CD4-positive, alpha-beta T cell (primary cell): ENCODE results near the gene AMY1C. TPM values are rescaled to one million over a fixed set of nuclear protein-coding genes. Genes with fewer than 3 reads are reported as not detected.
"Not testable (repeated sequence)": the region's sequence is repeated elsewhere in the genome, so short reads cannot be mapped to it uniquely, and the experiment has no call there.

ENCODE experiments used
- ATAC-seq: fragments of 200-7000 bp; cut with Tn5 transposase; one replicate; pipeline ENCODE4 v1.10.0; 2022; ENCODE audit warnings: mild to moderate bottlenecking; ENCODE audit not compliant: poor library complexity
- CTCF ChIA-PET: fragments of 350-600 bp; sonication (Branson Sonifier 250); formaldehyde crosslinking; loops from one replicate; lab custom pipeline; 2021; ENCODE audit warnings: antibody characterized with exemption, inconsistent platforms; lab: Charles Lee
- POLR2A ChIA-PET: fragments of 350-600 bp; sonication (Branson Sonifier 250); formaldehyde crosslinking; loops from one replicate; lab custom pipeline; 2021; ENCODE audit warnings: antibody characterized with exemption, inconsistent platforms; lab: Charles Lee
- DNase-seq, 14 experiments: peaks; one replicate each; pipeline ENCODE4 v3.0.0-alpha.2; 2013 to 2020; ENCODE audit warnings: mixed read lengths in 2 of 14
- H3K27ac ChIP-seq, 2 donors: one replicate each; pipeline versions ENCODE4 v1.5.1 to v1.7.0; 2013; ENCODE audit warnings: low read length in 2 of 2, low read depth in 1 of 2, mild to moderate bottlenecking in 1 of 2
- H3K27me3 ChIP-seq, 2 experiments: 1 replicate in 1 of 2; 2 replicates in 1 of 2; pipeline versions ENCODE4 v1.6.1 to v1.7.0; 2013; ENCODE audit warnings: low read length in 2 of 2, control low read depth in 1 of 2, mild to moderate bottlenecking in 1 of 2, moderate library complexity in 1 of 2; ENCODE audit not compliant: insufficient read depth in 2 of 2, control insufficient read depth in 1 of 2
- H3K36me3 ChIP-seq: one replicate; pipeline ENCODE4 v1.6.1; 2013; ENCODE audit warnings: low read length, control low read depth; ENCODE audit not compliant: insufficient read depth
- H3K4me1 ChIP-seq: one replicate; pipeline ENCODE4 v1.6.1; 2013; ENCODE audit warnings: low read length, control low read depth; ENCODE audit not compliant: insufficient read depth
- H3K4me3 ChIP-seq: one replicate; pipeline ENCODE4 v1.5.1; 2013; ENCODE audit warnings: mild to moderate bottlenecking, low read length, moderate library complexity
- H3K9me3 ChIP-seq, 2 experiments: 1 replicate in 1 of 2; 2 replicates in 1 of 2; pipeline versions ENCODE4 v1.6.1 to v1.7.0; 2013; ENCODE audit warnings: low read length in 2 of 2, mild to moderate bottlenecking in 2 of 2, control low read depth in 1 of 2, moderate library complexity in 1 of 2; ENCODE audit not compliant: control insufficient read depth in 1 of 2, insufficient read depth in 1 of 2
- H3K27ac Mint-ChIP-seq: one replicate; pipeline ENCODE4 v1.8.0; 2020; ENCODE audit warnings: mixed read lengths
- H3K27me3 Mint-ChIP-seq: one replicate; pipeline ENCODE4 v1.8.0; 2021; ENCODE audit warnings: mixed read lengths
- H3K36me3 Mint-ChIP-seq: one replicate; pipeline ENCODE4 v1.8.0; 2021; ENCODE audit warnings: low read depth, mixed read lengths
- H3K4me1 Mint-ChIP-seq: one replicate; pipeline ENCODE4 v1.8.0; 2021; ENCODE audit warnings: low read depth, mixed read lengths
- H3K4me3 Mint-ChIP-seq: one replicate; pipeline ENCODE4 v1.8.0; 2020; ENCODE audit warnings: mild to moderate bottlenecking, mixed read lengths
- H3K9me3 Mint-ChIP-seq: one replicate; pipeline ENCODE4 v1.8.0; 2020; ENCODE audit warnings: mixed read lengths
- intact Hi-C, 2 experiments: fragments of 100-400 bp; cut with DNase I in 1 of 2; cut with micrococcal nuclease in 1 of 2; formaldehyde crosslinking; loops; one replicate each; pipeline versions ENCODE4 v1.15.1 to v1.9.0; 2023 to 2025; cut with DNase I, micrococcal nuclease
- total RNA-seq, 174 experiments: library from RNA in 2 of 174; stranded (reverse) in 2 of 174; gene quantifications; one replicate each; pipeline ENCODE4 v1.2.3 and lab custom pipeline; 2021 to 2026

The AMY1C gene
- total RNA-seq, 2 experiments from 2014 or later, result not detected

DNA sequence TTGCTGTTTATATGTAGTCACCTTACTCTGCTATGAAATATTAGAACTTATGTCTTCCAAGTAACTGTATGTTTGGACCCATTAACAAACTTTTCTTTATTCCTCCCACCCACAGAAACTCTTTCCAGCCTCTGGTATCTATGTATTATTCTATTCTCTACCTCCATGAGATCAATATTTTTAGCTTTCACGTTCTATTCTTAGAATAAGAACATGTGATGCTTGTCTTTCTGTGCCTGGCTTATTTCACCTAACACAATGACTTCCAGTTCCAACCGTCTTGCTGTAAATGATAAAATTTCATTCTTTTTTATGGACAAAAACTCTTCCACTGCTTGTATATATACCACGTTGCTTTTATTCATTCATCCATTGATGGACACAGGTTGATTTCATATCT is 14.4 kb upstream of the AMY1C start:
- ATAC-seq, H3K4me3 Mint-ChIP-seq, H3K36me3 ChIP-seq, H3K27ac ChIP-seq, H3K9me3 ChIP-seq, H3K4me3 ChIP-seq, H3K27me3 ChIP-seq, H3K27me3 Mint-ChIP-seq, H3K36me3 Mint-ChIP-seq, H3K27ac Mint-ChIP-seq, H3K4me1 ChIP-seq, DNase-seq, CTCF ChIA-PET, POLR2A ChIA-PET, intact Hi-C loops, H3K4me1 Mint-ChIP-seq, H3K9me3 Mint-ChIP-seq: not testable (repeated sequence)

DNA sequence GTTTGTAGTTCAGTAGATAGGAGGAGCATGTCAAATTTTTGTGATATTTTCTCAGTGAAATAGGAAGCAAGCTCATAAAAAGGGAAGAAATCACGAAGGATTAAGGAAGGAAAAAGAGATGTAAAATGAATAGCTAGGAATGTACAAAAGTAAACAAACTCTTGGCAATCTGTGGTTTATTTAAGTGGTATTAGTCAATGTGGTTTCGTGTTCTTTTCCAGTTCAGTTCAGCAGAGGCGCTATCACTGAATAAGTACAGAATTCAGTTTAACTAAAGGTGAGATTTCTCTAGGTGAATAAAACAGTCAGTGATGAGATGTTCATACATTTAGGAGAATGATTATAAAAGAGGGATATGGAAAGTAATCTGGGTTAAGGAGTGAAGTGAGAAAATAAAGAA is 11.7 kb upstream of the AMY1C start:
- H3K4me1 Mint-ChIP-seq, H3K36me3 ChIP-seq, H3K9me3 Mint-ChIP-seq, H3K27ac Mint-ChIP-seq, CTCF ChIA-PET, H3K9me3 ChIP-seq, DNase-seq, POLR2A ChIA-PET, H3K27me3 Mint-ChIP-seq, H3K4me3 Mint-ChIP-seq, H3K4me3 ChIP-seq, H3K36me3 Mint-ChIP-seq, H3K27ac ChIP-seq, intact Hi-C loops, ATAC-seq, H3K4me1 ChIP-seq, H3K27me3 ChIP-seq: not testable (repeated sequence)

DNA sequence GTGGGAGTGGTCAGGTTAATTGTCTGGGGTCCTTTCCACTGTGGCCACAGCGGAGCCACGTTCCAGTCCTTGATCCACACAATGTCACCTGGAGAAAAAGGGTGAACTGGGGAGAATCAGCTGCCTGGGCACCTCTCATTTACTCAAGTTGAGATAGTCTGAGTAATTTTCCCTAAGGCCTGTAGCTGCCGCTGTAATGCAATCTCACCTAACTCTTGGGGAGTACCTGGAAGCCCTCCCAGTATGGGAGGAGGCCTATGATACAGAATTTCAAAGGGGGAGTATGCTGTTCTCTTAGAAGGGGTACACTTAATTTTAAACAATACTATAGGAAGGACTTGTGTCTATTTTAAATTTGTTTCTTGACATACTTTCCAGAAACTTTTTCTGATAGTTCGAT is 5.2 kb upstream of the AMY1C start:
- H3K36me3 Mint-ChIP-seq, H3K27ac ChIP-seq, H3K4me1 ChIP-seq, H3K4me1 Mint-ChIP-seq, H3K4me3 Mint-ChIP-seq, H3K27me3 Mint-ChIP-seq, DNase-seq, H3K4me3 ChIP-seq, H3K36me3 ChIP-seq, H3K9me3 Mint-ChIP-seq, intact Hi-C loops, H3K27ac Mint-ChIP-seq, POLR2A ChIA-PET, H3K27me3 ChIP-seq, ATAC-seq, CTCF ChIA-PET, H3K9me3 ChIP-seq: not testable (repeated sequence)

DNA sequence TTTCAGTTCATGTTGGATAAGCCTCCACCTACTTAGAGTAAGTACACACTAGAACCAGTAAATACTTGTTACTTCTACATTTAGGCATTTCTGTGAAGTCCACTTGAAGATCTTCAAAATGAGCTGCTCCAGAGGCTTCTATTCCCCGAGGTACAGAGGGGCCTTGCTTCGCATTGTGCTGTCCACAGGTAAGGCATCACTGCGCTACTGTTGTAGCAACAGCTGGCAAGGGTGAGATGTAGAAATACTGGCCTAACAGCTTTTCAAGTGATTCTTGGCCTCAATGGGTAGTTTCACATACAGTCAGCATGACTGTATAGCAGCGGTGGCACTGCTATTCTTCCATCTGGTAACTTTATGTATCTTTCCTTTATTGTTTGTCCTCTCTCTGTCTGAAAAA is 4.7 kb upstream of the AMY1C start:
- intact Hi-C loops, H3K36me3 Mint-ChIP-seq, H3K27me3 Mint-ChIP-seq, H3K4me1 ChIP-seq, H3K4me1 Mint-ChIP-seq, H3K4me3 ChIP-seq, POLR2A ChIA-PET, H3K36me3 ChIP-seq, H3K27me3 ChIP-seq, DNase-seq, H3K9me3 ChIP-seq, H3K9me3 Mint-ChIP-seq, CTCF ChIA-PET, H3K27ac Mint-ChIP-seq, H3K27ac ChIP-seq, H3K4me3 Mint-ChIP-seq, ATAC-seq: not testable (repeated sequence)

DNA sequence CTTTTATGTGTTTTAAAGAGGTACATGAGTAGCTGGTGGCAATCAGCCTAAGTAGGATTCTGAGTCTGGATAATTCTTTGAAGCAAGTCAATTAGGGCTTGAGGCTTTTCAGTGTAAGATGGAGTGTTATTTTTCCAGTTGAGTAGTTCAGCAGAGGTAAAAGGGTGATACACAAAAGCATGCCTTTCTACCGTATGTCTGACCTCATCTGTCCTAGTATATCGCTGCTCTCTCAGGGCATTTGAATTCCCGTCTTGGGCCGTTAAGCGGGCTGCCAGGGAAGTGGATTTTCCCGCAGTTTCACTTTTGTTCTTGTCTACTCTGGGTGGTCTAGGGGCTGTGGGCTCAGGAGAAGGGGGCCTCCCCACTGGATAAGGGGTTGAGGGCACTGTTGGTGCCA is 1.4 kb upstream of the AMY1C start:
- H3K27ac Mint-ChIP-seq, H3K4me1 ChIP-seq, H3K9me3 ChIP-seq, H3K27me3 Mint-ChIP-seq, DNase-seq, H3K4me3 Mint-ChIP-seq, H3K4me3 ChIP-seq, H3K36me3 ChIP-seq, H3K9me3 Mint-ChIP-seq, POLR2A ChIA-PET, CTCF ChIA-PET, H3K36me3 Mint-ChIP-seq, ATAC-seq, H3K4me1 Mint-ChIP-seq, H3K27me3 ChIP-seq, H3K27ac ChIP-seq, intact Hi-C loops: not testable (repeated sequence)
